HEK293T (cell line): ENCODE data around the gene SKP1.

Source experiments
- ARNT ChIP-seq: fragments of 450-650 bp; IDR thresholded peaks from 2 replicates; pipeline ENCODE4 v1.6.1; 2017; ENCODE audit warnings: mild to moderate bottlenecking
- BHLHE40 ChIP-seq: fragments of 450-650 bp; IDR thresholded peaks from 2 replicates; pipeline ENCODE4 v1.6.1; 2016; ENCODE audit warnings: mild to moderate bottlenecking, moderate library complexity, borderline replicate concordance
- ELF4 ChIP-seq: fragments of 450-650 bp; IDR thresholded peaks from 2 replicates; pipeline ENCODE4 v1.6.1; 2017; ENCODE audit warnings: antibody characterized with exemption
- L3MBTL2 ChIP-seq: fragments of 450-650 bp; conservative IDR thresholded peaks from 2 replicates; pipeline ENCODE4 v1.6.1; 2016; ENCODE audit warnings: mild to moderate bottlenecking
- LEF1 ChIP-seq: fragments of 450-650 bp; IDR thresholded peaks from 2 replicates; pipeline ENCODE4 v1.6.1; 2017; ENCODE audit warnings: mild to moderate bottlenecking, borderline replicate concordance
- NFRKB ChIP-seq: fragments of 450-650 bp; IDR thresholded peaks from 2 replicates; pipeline ENCODE4 v1.6.1; 2016; ENCODE audit warnings: mild to moderate bottlenecking, moderate library complexity
- SP1 ChIP-seq: fragments of 450-650 bp; IDR thresholded peaks from 2 replicates; pipeline ENCODE4 v1.6.1; 2017
- SUZ12 ChIP-seq: fragments of 450-650 bp; IDR thresholded peaks from 2 replicates; pipeline ENCODE4 v1.6.1; 2016; ENCODE audit warnings: mild to moderate bottlenecking
- TARDBP ChIP-seq: fragments of 450-650 bp; IDR thresholded peaks from 2 replicates; pipeline ENCODE4 v1.6.1; 2016
- ZNF384 ChIP-seq: fragments of 450-650 bp; IDR thresholded peaks from 2 replicates; pipeline ENCODE4 v1.6.1; 2016
- TF ChIP-seq, protein P1 (sequence below): fragments of 450-650 bp; IDR thresholded peaks from 2 replicates; pipeline ENCODE4 v1.6.1; 2016

DNA sequence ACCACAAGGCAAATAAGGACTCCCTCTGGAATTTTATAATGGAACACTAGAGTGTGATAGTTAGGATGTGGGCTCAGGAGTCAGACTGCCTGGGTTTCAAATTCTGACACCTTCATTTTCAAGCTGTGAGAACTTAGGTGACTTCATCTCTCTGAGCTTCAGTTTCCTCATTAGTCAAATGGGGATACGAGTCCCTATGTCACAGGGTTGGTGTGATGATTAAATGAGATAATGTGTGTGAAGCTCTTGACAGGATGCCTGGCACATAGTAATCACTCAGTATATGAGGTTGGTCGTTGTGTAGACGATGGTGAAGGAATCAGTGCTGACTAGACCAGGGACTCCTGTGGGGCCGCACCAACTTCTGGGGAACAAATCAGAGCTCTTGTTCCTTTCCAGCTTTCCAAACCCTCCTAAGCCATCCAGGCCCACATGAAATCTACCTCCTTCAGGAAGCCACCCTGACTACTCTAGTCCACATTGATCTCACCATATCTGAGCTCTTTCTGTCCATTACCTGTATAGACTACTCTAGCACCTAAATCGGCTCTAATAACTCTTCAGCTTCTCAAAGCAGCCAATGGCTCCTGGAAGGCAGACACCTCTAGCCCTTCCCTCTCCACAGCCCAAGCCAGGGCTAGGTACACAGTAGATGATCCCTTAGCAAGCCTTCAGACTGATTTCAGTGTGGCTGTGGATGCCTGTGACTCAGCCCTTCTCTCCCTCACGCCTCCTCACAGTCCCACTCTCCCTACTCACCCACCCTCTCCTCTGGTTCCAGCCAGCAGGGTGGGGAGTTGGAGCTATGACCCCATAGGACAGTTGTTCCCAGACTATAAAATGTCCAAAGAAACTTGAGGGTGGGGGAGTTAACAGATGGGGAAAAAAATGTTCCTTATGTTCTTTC, 64.8 kb downstream of the SKP1 start:
- TF ChIP-seq BHLHE40 (no peak), SUZ12 (no peak), TARDBP (no peak), ELF4 (no peak), LEF1 (no peak), ARNT (no peak), L3MBTL2 (no peak), NFRKB (no peak), SP1 (no peak), ZNF384 (no peak)
- TF ChIP-seq, protein P1, sequence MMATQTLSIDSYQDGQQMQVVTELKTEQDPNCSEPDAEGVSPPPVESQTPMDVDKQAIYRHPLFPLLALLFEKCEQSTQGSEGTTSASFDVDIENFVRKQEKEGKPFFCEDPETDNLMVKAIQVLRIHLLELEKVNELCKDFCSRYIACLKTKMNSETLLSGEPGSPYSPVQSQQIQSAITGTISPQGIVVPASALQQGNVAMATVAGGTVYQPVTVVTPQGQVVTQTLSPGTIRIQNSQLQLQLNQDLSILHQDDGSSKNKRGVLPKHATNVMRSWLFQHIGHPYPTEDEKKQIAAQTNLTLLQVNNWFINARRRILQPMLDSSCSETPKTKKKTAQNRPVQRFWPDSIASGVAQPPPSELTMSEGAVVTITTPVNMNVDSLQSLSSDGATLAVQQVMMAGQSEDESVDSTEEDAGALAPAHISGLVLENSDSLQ, result no peak
